ENCODE data around the gene TRUB2. TPM values are rescaled to one million over a fixed set of nuclear protein-coding genes. Genes with fewer than 3 reads are reported as not detected.

The TRUB2 gene
- total RNA-seq, 4 donors from 2014 or later = 7.1 to 18.1 (median 14.3) TPM

- Histone ChIP-seq H3K4me1 (no peaks in the 10 kb centered on the region), H3K27me3 (no peaks in the 10 kb centered on the region), H3K9me3 (no peaks in the 10 kb centered on the region), H3K4me3 (no peak overlapping the region), H3K27ac (no peak overlapping the region), H3K36me3 (peaks cover 0 to 22% of the 10 kb centered on the region in 2 donors)
- ATAC-seq (no peak), DNase-seq (no peak)
- intact Hi-C loops (cut with DNase I; ENCODE audit: low total_unique reads) (no loop called here), in situ Hi-C loops (cut with MboI; ENCODE audit: low sequenced_read_pairs in 4 of 4) (no loop called here)
- TF ChIP-seq, protein P1, sequence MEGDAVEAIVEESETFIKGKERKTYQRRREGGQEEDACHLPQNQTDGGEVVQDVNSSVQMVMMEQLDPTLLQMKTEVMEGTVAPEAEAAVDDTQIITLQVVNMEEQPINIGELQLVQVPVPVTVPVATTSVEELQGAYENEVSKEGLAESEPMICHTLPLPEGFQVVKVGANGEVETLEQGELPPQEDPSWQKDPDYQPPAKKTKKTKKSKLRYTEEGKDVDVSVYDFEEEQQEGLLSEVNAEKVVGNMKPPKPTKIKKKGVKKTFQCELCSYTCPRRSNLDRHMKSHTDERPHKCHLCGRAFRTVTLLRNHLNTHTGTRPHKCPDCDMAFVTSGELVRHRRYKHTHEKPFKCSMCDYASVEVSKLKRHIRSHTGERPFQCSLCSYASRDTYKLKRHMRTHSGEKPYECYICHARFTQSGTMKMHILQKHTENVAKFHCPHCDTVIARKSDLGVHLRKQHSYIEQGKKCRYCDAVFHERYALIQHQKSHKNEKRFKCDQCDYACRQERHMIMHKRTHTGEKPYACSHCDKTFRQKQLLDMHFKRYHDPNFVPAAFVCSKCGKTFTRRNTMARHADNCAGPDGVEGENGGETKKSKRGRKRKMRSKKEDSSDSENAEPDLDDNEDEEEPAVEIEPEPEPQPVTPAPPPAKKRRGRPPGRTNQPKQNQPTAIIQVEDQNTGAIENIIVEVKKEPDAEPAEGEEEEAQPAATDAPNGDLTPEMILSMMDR (IDR thresholded peaks at IDR 0.05 in 4 of 5, conservative IDR thresholded peaks at IDR 0.05 in 1 of 5) = no peak
- no peak for TF ChIP-seq POLR2A (IDR thresholded peaks at IDR 0.05)
Observed at GRCh38 chr9:128288273-128289004, 33.8 kb downstream of the TRUB2 start.

GRCh38 chr9:128286440-128286839 lies 35.8 kb downstream of the TRUB2 start:
- no peak for TF ChIP-seq POLR2A (IDR thresholded peaks at IDR 0.05)
- TF ChIP-seq, protein P1 (IDR thresholded peaks at IDR 0.05 in 4 of 5, conservative IDR thresholded peaks at IDR 0.05 in 1 of 5) = no peak
- Histone ChIP-seq H3K36me3 (peaks cover 0 to 22% of the 10 kb centered on the region in 2 donors), H3K4me3 (no peak overlapping the region), H3K9me3 (no peaks in the 10 kb centered on the region), H3K27ac (no peak overlapping the region), H3K4me1 (no peaks in the 10 kb centered on the region), H3K27me3 (no peaks in the 10 kb centered on the region)
- intact Hi-C loops (cut with DNase I; ENCODE audit: low total_unique reads) = no loop called here
- no peak for DNase-seq
- in situ Hi-C loops (cut with MboI; ENCODE audit: low sequenced_read_pairs in 4 of 4) = no loop called here
- no peak for ATAC-seq

DNA sequence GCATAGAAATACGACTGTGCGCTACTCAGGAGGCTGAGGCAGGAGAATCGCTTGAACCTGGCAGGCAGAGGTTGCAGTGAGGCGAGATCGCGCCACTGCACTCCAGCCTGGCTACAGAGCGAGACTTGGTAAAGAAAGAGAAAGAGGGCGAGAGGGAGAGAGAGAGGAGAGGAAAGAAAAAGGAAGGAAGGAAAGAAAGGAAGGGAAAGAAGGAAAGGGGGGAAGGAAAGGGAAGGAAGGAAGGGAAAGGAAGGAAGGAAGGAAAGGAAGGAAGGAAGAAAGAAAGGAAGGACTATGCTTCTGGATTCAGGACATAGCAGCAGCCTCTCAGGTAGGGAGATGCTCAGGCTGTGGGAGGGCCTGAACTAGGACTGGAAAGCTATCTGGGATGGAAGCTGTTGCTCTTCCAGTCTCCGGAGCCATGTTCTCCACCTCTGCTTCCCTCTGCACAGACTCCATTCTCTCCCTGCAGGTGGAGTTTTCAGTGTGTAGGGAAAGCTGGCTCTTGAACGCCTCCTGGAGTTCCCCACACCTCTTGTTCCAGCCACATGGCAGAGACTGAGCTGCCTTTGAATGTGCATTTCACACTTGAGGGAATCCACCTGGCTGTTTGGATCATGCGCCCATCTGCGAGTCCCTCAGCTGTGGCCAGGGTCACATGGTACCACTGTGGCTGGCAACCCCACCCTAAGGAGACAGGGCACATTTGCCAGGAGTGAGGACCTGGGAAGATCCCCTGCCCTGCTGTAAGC lies 37.0 kb downstream of the TRUB2 start:
- Histone ChIP-seq H3K9me3 (no peaks in the 10 kb centered on the region), H3K27me3 (no peaks in the 10 kb centered on the region), H3K27ac (no peak overlapping the region), H3K36me3 (peaks cover 0 to 22% of the 10 kb centered on the region in 2 donors), H3K4me3 (no peak overlapping the region), H3K4me1 (no peaks in the 10 kb centered on the region)
- no peak for TF ChIP-seq POLR2A (IDR thresholded peaks at IDR 0.05)
- TF ChIP-seq, protein P1 (IDR thresholded peaks at IDR 0.05 in 4 of 5, conservative IDR thresholded peaks at IDR 0.05 in 1 of 5) = no peak
- DNase-seq = no peak
- in situ Hi-C loops (cut with MboI; ENCODE audit: low sequenced_read_pairs in 4 of 4) = no loop called here
- intact Hi-C loops (cut with DNase I; ENCODE audit: low total_unique reads) = no loop called here
- ATAC-seq = no peak

DNA sequence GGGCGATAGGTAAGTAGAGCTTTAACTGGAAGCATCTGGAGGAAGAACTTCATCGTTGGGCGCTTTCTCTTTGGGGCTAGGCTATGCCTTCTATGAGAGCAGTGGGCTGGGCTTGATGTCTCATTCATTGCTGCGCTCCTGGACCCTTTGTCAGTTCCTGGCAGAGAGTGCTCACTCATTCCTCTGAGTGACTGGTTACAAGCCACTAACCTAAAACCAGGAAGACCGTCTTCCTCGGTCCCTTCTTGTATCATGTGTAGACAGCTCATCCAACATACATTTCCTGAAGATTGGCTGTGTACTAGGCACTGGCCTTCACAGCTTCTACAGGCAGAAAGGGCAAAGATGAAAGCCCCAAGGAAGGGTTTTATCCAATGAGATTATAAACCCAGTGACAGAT lies 39.7 kb downstream of the TRUB2 start:
- H3K27ac ChIP-seq = no peak overlapping the region
- in situ Hi-C loops (cut with MboI; ENCODE audit: low sequenced_read_pairs in 4 of 4) = no loop called here
- H3K4me3 ChIP-seq = no peak overlapping the region
- intact Hi-C loops (cut with DNase I; ENCODE audit: low total_unique reads) = no loop called here
- H3K4me1 ChIP-seq = peaks cover 1 to 2% of the 10 kb centered on the region in 2 donors
- no peaks in the 10 kb centered on the region for H3K9me3 ChIP-seq
- H3K36me3 ChIP-seq = peaks cover 0 to 14% of the 10 kb centered on the region in 2 donors
- no peak for DNase-seq
- TF ChIP-seq POLR2A (IDR thresholded peaks at IDR 0.05) = no peak
- TF ChIP-seq, protein P1 (IDR thresholded peaks at IDR 0.05 in 4 of 5, conservative IDR thresholded peaks at IDR 0.05 in 1 of 5) = no peak
- H3K27me3 ChIP-seq = no peaks in the 10 kb centered on the region
- ATAC-seq = no peak

All from gastrocnemius medialis (tissue), 4 donors.